Measurements from ENCODE around the gene MAMDC2.

DNA sequence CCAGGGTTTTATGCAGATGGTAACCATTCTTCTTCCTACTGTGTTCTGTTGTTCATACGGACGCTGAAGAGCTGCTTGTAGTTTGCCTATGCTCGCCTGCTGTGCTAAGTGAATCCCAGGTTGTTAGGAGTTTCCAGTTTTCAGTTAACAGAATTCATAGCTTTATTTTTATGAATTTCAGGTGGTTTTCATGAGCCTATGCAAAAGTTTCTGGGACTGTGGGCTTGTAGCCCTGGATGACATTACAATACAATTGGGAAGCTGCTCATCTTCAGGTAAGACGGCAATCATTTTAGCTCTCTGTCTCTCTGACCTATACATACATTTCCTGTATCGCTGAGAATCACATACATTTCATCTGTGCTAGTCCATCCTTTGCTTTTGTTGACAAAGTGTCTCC, 124.9 kb downstream of the MAMDC2 start:
- TF ChIP-seq, protein P1, sequence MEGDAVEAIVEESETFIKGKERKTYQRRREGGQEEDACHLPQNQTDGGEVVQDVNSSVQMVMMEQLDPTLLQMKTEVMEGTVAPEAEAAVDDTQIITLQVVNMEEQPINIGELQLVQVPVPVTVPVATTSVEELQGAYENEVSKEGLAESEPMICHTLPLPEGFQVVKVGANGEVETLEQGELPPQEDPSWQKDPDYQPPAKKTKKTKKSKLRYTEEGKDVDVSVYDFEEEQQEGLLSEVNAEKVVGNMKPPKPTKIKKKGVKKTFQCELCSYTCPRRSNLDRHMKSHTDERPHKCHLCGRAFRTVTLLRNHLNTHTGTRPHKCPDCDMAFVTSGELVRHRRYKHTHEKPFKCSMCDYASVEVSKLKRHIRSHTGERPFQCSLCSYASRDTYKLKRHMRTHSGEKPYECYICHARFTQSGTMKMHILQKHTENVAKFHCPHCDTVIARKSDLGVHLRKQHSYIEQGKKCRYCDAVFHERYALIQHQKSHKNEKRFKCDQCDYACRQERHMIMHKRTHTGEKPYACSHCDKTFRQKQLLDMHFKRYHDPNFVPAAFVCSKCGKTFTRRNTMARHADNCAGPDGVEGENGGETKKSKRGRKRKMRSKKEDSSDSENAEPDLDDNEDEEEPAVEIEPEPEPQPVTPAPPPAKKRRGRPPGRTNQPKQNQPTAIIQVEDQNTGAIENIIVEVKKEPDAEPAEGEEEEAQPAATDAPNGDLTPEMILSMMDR (IDR thresholded peaks at IDR 0.05): no peak
- TF ChIP-seq POLR2A (IDR thresholded peaks at IDR 0.05): no peak
